ENCODE measurements around the gene SHISA7.

SHISA7 gene

GRCh38 chr19:55482156-55482961 is 39.3 kb upstream of the SHISA7 start:
- DNase-seq (ENCODE audit: low spot score), result no peak

GRCh38 chr19:55481794-55482155 is 38.7 kb upstream of the SHISA7 start:
- DNase-seq (ENCODE audit: low spot score), result no peak

GRCh38 chr19:55481148-55481793 is 38.2 kb upstream of the SHISA7 start:
- no peak for DNase-seq (ENCODE audit: low spot score)

- DNase-seq (ENCODE audit: low spot score), result no peak
Measured at GRCh38 chr19:55479451-55480230, 36.5 kb upstream of the SHISA7 start.

- no peak for DNase-seq (ENCODE audit: low spot score)
Measured at GRCh38 chr19:55479045-55479444, 35.9 kb upstream of the SHISA7 start.

GRCh38 chr19:55478364-55478763 is 35.3 kb upstream of the SHISA7 start:
- no peak for DNase-seq (ENCODE audit: low spot score)

- DNase-seq (ENCODE audit: low spot score), result no peak
Measured at GRCh38 chr19:55477905-55478304, 34.8 kb upstream of the SHISA7 start.

GRCh38 chr19:55476100-55476775 is 33.1 kb upstream of the SHISA7 start, which contains the start of gene ZNF628:
TSS of gene ZNF628 (plus strand) at chr19:55476617. CDS start at chr19:55479911, 3,294 bp downstream.
- peak; percentile 98 for DNase-seq (ENCODE audit: low spot score)

GRCh38 chr19:55474269-55475265 is 31.5 kb upstream of the SHISA7 start:
- no peak for DNase-seq (ENCODE audit: low spot score)

GRCh38 chr19:55473225-55474012 is 30.3 kb upstream of the SHISA7 start:
- no peak for DNase-seq (ENCODE audit: low spot score)

- no peak for DNase-seq (ENCODE audit: low spot score)
Measured at GRCh38 chr19:55472463-55472862, 29.4 kb upstream of the SHISA7 start.

- DNase-seq (ENCODE audit: low spot score), result no peak
Measured at GRCh38 chr19:55471266-55471665, 28.2 kb upstream of the SHISA7 start.

GRCh38 chr19:55468054-55468393 is 24.9 kb upstream of the SHISA7 start:
- DNase-seq (ENCODE audit: low spot score), result no peak

GRCh38 chr19:55467236-55468053 is 24.3 kb upstream of the SHISA7 start:
- peak; percentile 65 for DNase-seq (ENCODE audit: low spot score)

GRCh38 chr19:55466241-55466614 is 23.1 kb upstream of the SHISA7 start:
- DNase-seq (ENCODE audit: low spot score), result no peak

- no peak for DNase-seq (ENCODE audit: low spot score)
Measured at GRCh38 chr19:55465460-55466240, 22.6 kb upstream of the SHISA7 start.

GRCh38 chr19:55464662-55465054 is 21.6 kb upstream of the SHISA7 start, which contains the start of gene C19orf85:
TSS of gene C19orf85 (minus strand) at chr19:55464751. CDS start at chr19:55464554, 197 bp downstream.
- DNase-seq (ENCODE audit: low spot score), result no peak

GRCh38 chr19:55464039-55464661 is 21.1 kb upstream of the SHISA7 start:
- DNase-seq (ENCODE audit: low spot score), result no peak
